Measurements from ENCODE around the gene ITPR1.

Gene ITPR1

GRCh38 chr3:4729061-4729973, 236.2 kb downstream of the ITPR1 start:
- no peak for DNase-seq

GRCh38 chr3:4730719-4731118, 237.6 kb downstream of the ITPR1 start:
- DNase-seq = no peak

- DNase-seq = no peak
Measured at GRCh38 chr3:4731543-4732111, 238.5 kb downstream of the ITPR1 start.

GRCh38 chr3:4732925-4733324, 239.8 kb downstream of the ITPR1 start:
- DNase-seq = no peak

DNA sequence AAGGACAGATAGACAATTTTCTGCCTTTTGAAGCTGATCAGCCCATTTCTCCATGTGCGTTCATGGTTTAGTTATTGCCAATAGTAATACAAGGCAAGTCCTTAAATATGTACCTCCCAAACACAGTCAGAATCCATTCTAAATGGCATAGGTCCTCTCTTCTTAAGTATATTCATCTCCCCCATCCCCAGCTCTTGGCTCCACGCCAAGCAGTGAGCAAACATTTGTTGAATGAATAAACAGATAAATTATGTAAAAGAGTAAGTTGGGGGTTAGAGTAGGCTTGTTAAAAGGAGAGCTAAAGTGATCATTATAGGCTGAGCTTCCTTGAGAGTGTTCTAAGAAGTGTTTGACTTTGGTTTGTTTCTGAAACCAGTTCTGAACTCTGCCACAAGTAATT, 241.3 kb downstream of the ITPR1 start:
- no peak for DNase-seq

GRCh38 chr3:4735243-4735642, 242.1 kb downstream of the ITPR1 start:
- DNase-seq = no peak

DNA sequence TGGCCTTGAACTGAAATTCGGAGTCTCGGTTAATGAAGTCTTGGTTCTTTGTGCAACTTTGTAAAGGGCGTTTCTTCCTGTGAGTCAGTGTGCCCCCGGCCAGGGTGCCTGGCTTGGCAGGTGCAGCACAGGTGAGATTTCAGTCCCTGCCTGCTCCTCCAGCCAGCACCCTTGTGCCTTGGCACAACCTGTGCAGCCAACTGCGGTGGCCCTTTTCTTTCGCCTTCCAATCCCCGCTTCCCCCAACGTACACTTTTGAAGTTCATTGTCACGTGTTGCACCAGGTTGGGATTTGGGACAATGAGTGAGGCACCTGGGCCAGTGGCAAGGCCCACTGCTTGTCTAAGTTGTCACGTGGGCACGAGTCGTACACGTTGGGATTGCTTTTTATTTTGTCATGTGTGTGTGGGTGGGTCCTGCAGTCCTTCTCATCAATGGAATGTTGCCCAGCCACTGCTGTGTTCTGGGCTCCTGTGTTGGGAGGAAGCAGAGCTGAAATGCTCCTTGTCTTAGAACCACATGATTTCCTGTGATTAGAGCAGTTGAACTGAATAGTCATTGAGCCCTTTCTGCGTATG, 243.2 kb downstream of the ITPR1 start:
- DNase-seq = no peak

DNA sequence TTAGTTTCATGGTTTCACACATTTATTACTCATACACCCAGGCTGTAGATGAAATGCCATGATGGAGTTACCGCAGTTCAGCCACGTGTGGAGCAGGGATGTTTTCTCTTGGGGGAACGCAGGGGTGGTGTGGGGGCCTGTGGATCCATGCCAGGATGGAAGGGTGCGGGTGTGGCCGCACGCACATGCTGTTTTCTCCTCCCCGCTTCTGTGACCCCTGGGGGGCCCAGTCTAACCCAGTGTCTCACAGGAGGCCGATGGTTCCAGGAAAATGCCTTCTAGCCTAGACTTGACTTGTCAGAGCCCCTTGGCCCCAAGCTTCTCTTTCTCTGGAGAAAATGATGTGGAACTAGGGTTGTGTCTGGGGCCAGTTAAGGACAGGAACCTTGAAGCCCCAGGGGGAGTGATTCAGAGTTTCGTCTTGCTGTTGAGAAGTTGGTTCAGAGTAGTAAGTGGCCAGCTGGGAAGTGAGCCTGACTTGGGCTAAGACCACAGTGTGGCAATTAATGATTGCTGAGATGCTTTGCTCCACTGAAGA, 245.7 kb downstream of the ITPR1 start:
- DNase-seq = no peak

DNA sequence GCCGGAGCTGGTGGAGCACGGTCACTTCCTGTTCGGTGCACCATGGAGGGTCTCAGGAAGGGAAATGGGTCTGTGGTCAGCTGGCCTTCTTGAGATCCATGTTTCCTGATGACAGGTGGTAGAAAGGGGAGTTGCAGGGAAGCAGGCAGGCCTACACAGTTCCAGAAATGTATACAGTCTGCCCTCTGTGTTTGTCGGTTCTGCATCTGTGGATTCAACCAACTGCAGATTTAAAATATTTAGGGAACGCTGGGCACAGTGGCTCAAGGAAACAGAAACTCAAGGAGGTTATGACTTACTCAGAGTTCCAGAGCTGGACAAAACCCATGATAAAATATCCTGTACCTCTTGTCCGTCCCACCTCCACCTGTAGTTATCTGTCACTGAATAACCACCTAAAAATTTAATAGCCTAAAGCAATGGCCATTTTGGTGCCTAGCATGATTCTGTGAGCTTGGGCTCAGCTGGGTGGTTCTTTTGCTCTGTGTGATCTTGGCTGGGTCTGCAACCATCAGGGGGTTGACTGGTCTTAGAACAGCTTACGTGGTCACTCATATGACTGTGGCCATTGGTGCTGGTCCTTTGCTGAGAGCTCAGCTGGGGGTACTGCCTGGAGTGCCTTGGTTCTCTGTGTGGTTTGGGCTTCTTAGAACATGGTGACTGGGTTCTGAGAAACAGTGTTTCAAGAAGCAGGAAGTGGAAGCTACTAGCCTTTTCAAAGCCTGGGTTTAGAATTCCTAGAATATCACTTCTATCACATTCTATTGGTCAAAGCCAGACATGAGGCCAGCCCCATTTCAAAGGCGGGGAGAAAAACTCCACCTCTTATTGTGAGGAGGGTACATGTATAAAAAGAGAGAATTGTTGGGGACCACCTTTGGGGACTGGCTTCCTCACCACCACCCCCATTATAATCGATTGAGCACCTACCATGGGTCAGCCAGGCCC, 246.4 kb downstream of the ITPR1 start:
- no peak for DNase-seq

- no peak for DNase-seq
Measured at GRCh38 chr3:4740397-4741105, 247.4 kb downstream of the ITPR1 start.

DNA sequence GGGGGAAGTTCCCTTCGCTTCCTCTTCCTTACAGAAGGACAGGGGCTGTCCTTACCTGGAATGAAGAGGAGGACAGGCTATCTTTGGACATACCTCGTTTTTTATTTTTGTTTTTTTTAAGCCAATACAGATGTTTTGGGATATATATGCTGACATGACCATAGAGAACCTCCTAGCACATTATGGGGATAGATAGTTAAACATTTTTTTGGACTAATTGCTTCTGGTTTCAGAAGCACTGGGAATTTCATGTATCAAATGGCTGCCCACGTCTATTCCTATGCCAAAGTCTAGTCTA, 247.9 kb downstream of the ITPR1 start:
- DNase-seq = no peak

- DNase-seq = no peak
Measured at GRCh38 chr3:4741404-4742307, 248.5 kb downstream of the ITPR1 start.

- no peak for DNase-seq
Measured at GRCh38 chr3:4742359-4742758, 249.2 kb downstream of the ITPR1 start.

DNA sequence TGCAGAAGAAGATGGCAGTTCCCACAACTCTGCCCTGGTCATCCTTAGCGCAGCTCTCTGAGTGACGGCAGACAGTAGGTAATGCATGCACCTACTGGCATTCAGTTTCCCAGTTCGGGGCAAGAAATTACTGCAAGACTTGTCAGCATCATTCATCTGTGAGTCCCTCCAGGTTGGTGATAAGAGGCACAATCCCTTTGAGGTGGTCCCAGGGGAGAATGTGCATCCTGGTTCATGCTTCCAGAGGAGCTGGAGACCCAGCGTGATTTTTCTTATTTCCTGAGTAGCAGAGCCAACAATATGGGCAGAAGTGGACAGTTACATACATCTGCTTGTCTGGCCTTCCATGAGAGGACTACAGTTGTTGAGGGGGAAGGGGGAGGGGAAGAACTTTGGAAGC, 250.2 kb downstream of the ITPR1 start:
- no peak for DNase-seq

- DNase-seq = no peak
Measured at GRCh38 chr3:4744405-4745234, 251.5 kb downstream of the ITPR1 start.

GRCh38 chr3:4745235-4745610, 252.1 kb downstream of the ITPR1 start:
- no peak for DNase-seq

DNA sequence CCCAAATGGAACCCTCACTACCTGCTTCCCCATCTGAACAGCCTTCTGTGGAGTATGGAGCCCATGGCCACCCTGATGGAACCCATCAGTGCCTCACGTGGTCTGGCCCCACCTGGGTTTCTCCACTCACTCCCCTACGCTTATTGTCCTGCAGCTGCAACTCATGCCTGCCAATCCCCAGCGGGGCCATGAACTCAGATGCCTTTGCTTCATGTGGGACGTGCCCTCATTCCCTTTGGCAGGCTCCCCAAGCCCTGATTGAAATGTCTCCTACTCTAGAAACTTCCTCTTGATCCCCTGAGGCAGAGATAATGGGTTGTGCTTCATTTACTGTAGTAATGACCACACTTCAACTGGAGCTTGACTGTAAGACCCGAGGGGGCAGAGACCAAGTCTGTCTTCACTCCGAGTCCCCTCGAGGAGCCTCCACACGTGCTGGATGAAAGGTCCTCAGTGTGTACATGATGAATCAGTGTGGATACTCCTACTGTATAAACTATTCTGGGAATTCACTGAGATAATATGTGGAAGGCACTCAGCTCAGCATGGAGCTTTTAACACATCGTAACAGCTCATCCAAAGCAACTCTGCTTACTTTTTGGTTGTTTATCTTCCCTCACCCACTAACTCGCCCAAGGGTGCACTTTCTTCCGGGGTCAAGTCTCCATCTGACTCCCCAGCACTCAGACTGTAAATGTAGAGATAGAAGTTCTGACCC, 253.3 kb downstream of the ITPR1 start:
- DNase-seq = no peak

DNA sequence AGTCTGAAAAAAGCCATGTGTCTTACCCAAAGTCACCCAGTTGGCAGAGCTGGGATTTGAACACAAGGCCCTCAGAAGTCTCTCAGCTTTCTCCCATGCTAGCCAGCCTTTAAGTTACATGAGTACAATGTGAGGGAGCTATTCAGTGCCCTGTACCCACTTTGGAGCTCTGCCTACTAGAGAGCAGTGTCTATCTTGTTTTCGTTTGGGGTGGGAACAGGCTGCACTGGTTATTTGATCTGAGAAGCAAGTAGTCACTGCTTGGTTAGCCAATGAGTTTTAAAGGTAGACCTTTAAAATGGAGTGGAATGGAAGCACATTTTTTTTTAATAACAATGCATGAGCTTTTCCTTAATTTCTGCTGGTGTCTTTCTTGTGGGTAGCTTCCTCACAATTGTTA, 255.0 kb downstream of the ITPR1 start:
- no peak for DNase-seq

- no peak for DNase-seq
Measured at GRCh38 chr3:4748701-4749378, 255.7 kb downstream of the ITPR1 start.
